ENCODE results near the gene NUDT3. TPM values are rescaled to one million over a fixed set of nuclear protein-coding genes. Genes with fewer than 3 reads are reported as not detected.

The NUDT3 gene
- total RNA-seq, 1 experiment from 2014 or later = 10.6 TPM

- in situ Hi-C loops (cut with HindIII; ENCODE audit: low sequenced_read_pairs) = no loop called here
- no peak for DNase-seq (ENCODE audit: low spot score)
These were observed 155.2 kb downstream of the NUDT3 start for GRCh38 chr6:34237316-34237721.

GRCh38 chr6:34236443-34237315 lies 155.8 kb downstream of the NUDT3 start, which contains the start of gene HMGA1:
Gene HMGA1, plus strand, starts transcription at chr6:34236873. Its CDS starts 3,908 bp downstream, at chr6:34240781.
- in situ Hi-C loops (cut with HindIII; ENCODE audit: low sequenced_read_pairs) = no loop called here
- peak; percentile 89 for DNase-seq (ENCODE audit: low spot score)

- DNase-seq (ENCODE audit: low spot score) = no peak
- in situ Hi-C loops (cut with HindIII; ENCODE audit: low sequenced_read_pairs) = no loop called here
These were observed 156.4 kb downstream of the NUDT3 start for GRCh38 chr6:34236131-34236442.

- in situ Hi-C loops (cut with HindIII; ENCODE audit: low sequenced_read_pairs) = no loop called here
- peak; percentile 45 for DNase-seq (ENCODE audit: low spot score)
These were observed 156.9 kb downstream of the NUDT3 start for GRCh38 chr6:34235307-34236130.

- no peak for DNase-seq (ENCODE audit: low spot score)
- in situ Hi-C loops (cut with HindIII; ENCODE audit: low sequenced_read_pairs) = no loop called here
These were observed 157.7 kb downstream of the NUDT3 start for GRCh38 chr6:34234667-34235306.

- no peak for DNase-seq (ENCODE audit: low spot score)
- in situ Hi-C loops (cut with HindIII; ENCODE audit: low sequenced_read_pairs) = no loop called here
These were observed 158.6 kb downstream of the NUDT3 start for GRCh38 chr6:34233867-34234266.

GRCh38 chr6:34232901-34233300 lies 159.6 kb downstream of the NUDT3 start:
- DNase-seq (ENCODE audit: low spot score) = peak; percentile 58
- in situ Hi-C loops (cut with HindIII; ENCODE audit: low sequenced_read_pairs) = no loop called here

- in situ Hi-C loops (cut with HindIII; ENCODE audit: low sequenced_read_pairs) = no loop called here
- no peak for DNase-seq (ENCODE audit: low spot score)
These were observed 160.7 kb downstream of the NUDT3 start for GRCh38 chr6:34231566-34232336.

GRCh38 chr6:34230653-34231371 lies 161.7 kb downstream of the NUDT3 start:
- DNase-seq (ENCODE audit: low spot score) = no peak
- in situ Hi-C loops (cut with HindIII; ENCODE audit: low sequenced_read_pairs) = no loop called here

- in situ Hi-C loops (cut with HindIII; ENCODE audit: low sequenced_read_pairs) = no loop called here
- DNase-seq (ENCODE audit: low spot score) = no peak
These were observed 162.6 kb downstream of the NUDT3 start for GRCh38 chr6:34229877-34230276.

Other genes starting within 250 kb of the NUDT3 start
- 4.9 and 6.5 TPM in 2 replicates for gene GRM4, start 246.6 kb downstream of the NUDT3 start, total RNA-seq (2014; rRNA removed; shearing (Covaris generic))
- 321 and 360 TPM in 2 replicates for gene HMGA1, start 155.8 kb downstream of the NUDT3 start, total RNA-seq (2014; rRNA removed; shearing (Covaris generic))
- gene SMIM29, start 143.7 kb downstream of the NUDT3 start, total RNA-seq (2014; rRNA removed; shearing (Covaris generic)) = 15.0 and 17.2 TPM in 2 replicates
- 2,978 and 4,372 TPM in 2 replicates for gene RPS10, start 33.4 kb upstream of the NUDT3 start, total RNA-seq (2014; rRNA removed; shearing (Covaris generic))
- gene PACSIN1, start 73.4 kb upstream of the NUDT3 start, total RNA-seq (2014; rRNA removed; shearing (Covaris generic)) = 0.12 TPM in 1 of 2 replicates, not detected in the other
- 0.12 TPM in 1 of 2 replicates, not detected in the other for gene SPDEF, start 163.7 kb upstream of the NUDT3 start, total RNA-seq (2014; rRNA removed; shearing (Covaris generic))